GM21737 (cell line): ENCODE results near the gene MTIF3.

ENCODE experiments used
- ATAC-seq: cut with Tn5 transposase; IDR thresholded peaks from one replicate; pipeline ENCODE4 v1.9.1; 2021; ENCODE audit warnings: mild to moderate bottlenecking, moderate library complexity; ENCODE audit not compliant: unreplicated experiment

Gene MTIF3

GRCh38 chr13:27449936-27450828 is at the start of gene MTIF3:
Gene MTIF3 (minus strand): TSS chr13:27450564. CDS start chr13:27440448, 10,116 bp downstream.
- ATAC-seq = peak; percentile 74

GRCh38 chr13:27497563-27498230 is 47.3 kb upstream of the MTIF3 start:
- ATAC-seq = no peak

GRCh38 chr13:27496536-27497273 is 46.3 kb upstream of the MTIF3 start:
- no peak for ATAC-seq

GRCh38 chr13:27496006-27496405 is 45.6 kb upstream of the MTIF3 start:
- no peak for ATAC-seq

GRCh38 chr13:27495551-27495950 is 45.2 kb upstream of the MTIF3 start:
- ATAC-seq = no peak

GRCh38 chr13:27493981-27494380 is 43.6 kb upstream of the MTIF3 start:
- no peak for ATAC-seq

- ATAC-seq = no peak
Observed at GRCh38 chr13:27489456-27489855, 39.1 kb upstream of the MTIF3 start.

GRCh38 chr13:27487776-27488175 is 37.4 kb upstream of the MTIF3 start:
- no peak for ATAC-seq

GRCh38 chr13:27483421-27483820 is 33.1 kb upstream of the MTIF3 start:
- no peak for ATAC-seq

GRCh38 chr13:27482983-27483382 is 32.6 kb upstream of the MTIF3 start:
- ATAC-seq = peak; percentile 90

GRCh38 chr13:27481766-27482165 is 31.4 kb upstream of the MTIF3 start:
- ATAC-seq = no peak

- ATAC-seq = no peak
Observed at GRCh38 chr13:27476943-27477703, 26.8 kb upstream of the MTIF3 start.

- ATAC-seq = no peak
Observed at GRCh38 chr13:27474751-27475268, 24.4 kb upstream of the MTIF3 start.

GRCh38 chr13:27472941-27473340 is 22.6 kb upstream of the MTIF3 start:
- no peak for ATAC-seq

- ATAC-seq = no peak
Observed at GRCh38 chr13:27472441-27472840, 22.1 kb upstream of the MTIF3 start.

- no peak for ATAC-seq
Observed at GRCh38 chr13:27470075-27470820, 19.9 kb upstream of the MTIF3 start.

- no peak for ATAC-seq
Observed at GRCh38 chr13:27466513-27466912, 16.1 kb upstream of the MTIF3 start.

GRCh38 chr13:27465611-27466010 is 15.2 kb upstream of the MTIF3 start:
- ATAC-seq = no peak

GRCh38 chr13:27463500-27463899 is 13.1 kb upstream of the MTIF3 start:
- ATAC-seq = no peak
